Left colon (tissue), 2 donors: Measurements from ENCODE around the gene PBX4. TPM values are rescaled to one million over a fixed set of nuclear protein-coding genes. Genes with fewer than 3 reads are reported as not detected.
"Not testable (repeated sequence)": the region's sequence is repeated elsewhere in the genome, so short reads cannot be mapped to it uniquely, and the experiment has no call there.

ENCODE experiments used
- ATAC-seq: fragments of 200-7000 bp; cut with Tn5 transposase; one replicate; pipeline ENCODE4 v1.9.1; 2020; ENCODE audit warnings: mild to moderate bottlenecking, moderate library complexity
- DNase-seq, 2 donors: peaks; one replicate each; pipeline ENCODE4 v3.0.0-alpha.2; 2020
- intact Hi-C, 2 donors: fragments of 100-400 bp; cut with DNase I in 1 of 2; cut with micrococcal nuclease in 1 of 2; formaldehyde crosslinking; loops; one replicate each; pipeline versions ENCODE4 v1.11.2 to v1.14.0; 2022; cut with DNase I, micrococcal nuclease
- long read RNA-seq: library from polyadenylated mRNA; unstranded; transcript quantifications from one replicate; pipeline ENCODE4 v2.0.0, GENCODE V29; 2021
- total RNA-seq, 2 donors: library from RNA; stranded (reverse); fragmentation: NEBNext Ultra II Directional; extraction: Animal tissue kit (Norgen Biotek cat#: 25700); gene quantifications; one replicate each; pipeline ENCODE4 v1.2.1, GENCODE V29; 2021
- donor health status: DM: no; HTN: no; CAD: no.
- donor health status: DM: yes; HTN: yes; CAD: no.

The PBX4 gene, protein sequence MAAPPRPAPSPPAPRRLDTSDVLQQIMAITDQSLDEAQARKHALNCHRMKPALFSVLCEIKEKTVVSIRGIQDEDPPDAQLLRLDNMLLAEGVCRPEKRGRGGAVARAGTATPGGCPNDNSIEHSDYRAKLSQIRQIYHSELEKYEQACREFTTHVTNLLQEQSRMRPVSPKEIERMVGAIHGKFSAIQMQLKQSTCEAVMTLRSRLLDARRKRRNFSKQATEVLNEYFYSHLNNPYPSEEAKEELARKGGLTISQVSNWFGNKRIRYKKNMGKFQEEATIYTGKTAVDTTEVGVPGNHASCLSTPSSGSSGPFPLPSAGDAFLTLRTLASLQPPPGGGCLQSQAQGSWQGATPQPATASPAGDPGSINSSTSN
- 1 to 10 TPM; 2.5 to 2.9 TPM for total RNA-seq
- long read RNA-seq, partial matches to known transcripts = 0 of 1 reads
- long read RNA-seq, other reads (novel, unspliced or antisense) = 1 of 1 reads

- intact Hi-C loops = no loop called here
- DNase-seq (peak; percentile 96 to 99), ATAC-seq (peak; percentile 97)
Observed at GRCh38 chr19:19618219-19619051, at the start of gene PBX4. Gene PBX4, minus strand, starts transcription at chr19:19618687. Its CDS starts 58 bp downstream, at chr19:19618629.

DNA sequence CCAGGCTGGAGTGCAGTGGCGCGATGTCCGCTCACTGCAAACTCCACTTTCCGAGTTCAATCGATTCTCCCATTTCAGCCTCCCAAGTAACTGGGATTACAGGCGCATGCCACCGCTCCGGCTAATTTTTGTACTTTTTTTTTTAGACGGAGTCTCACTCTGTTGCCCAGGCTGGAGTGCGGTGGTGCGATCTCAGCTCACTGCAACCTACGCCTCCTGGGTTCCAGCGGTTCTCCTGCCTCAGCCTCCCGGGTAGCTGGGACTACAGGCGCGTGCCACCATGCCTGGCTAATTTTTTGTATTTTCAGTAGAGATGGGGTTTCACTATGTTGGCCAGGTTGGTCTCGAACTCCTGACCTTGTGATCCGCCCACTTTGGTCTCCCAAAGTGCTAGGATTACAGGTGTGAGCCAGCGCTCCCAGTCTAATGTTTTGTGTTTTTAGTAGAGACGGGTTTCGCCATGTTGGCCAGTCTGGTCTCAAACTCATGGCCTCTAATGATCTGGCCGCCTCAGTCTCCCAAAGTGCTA, 47.0 kb upstream of the PBX4 start:
- peak in 1 of 2 donors; percentile 12 for DNase-seq
- intact Hi-C loops, ATAC-seq: not testable (repeated sequence)

GRCh38 chr19:19663256-19664120, 45.0 kb upstream of the PBX4 start, which contains the start of gene ATP13A1:
Gene ATP13A1, minus strand, starts transcription at chr19:19663676. Its CDS starts 10 bp downstream, at chr19:19663666.
- DNase-seq (peak; percentile 96 to 98), ATAC-seq (peak; percentile 87)
- intact Hi-C loops = no loop called here

DNA sequence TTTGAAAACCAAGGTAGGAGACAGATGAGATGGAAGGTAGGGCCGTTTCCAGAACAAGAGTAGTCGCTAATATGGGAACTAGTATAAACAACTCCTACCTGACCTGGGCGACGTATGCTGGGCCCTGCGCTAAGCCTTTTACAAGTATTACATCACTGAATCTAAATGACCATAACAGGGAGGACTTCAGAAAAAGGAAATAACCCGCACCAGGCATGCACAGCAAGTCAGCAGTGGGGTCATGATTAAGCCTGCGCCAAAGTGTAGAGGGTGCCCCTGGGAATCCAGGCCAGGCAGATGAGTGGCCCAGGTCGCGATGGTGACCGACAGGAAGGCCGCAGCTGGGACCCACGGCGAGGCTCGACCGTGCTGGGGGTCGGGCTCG, 44.4 kb upstream of the PBX4 start:
- DNase-seq (no peak), ATAC-seq (no peak)
- intact Hi-C loops = no loop called here

- DNase-seq = peak in 1 of 2 donors; percentile 11
- intact Hi-C loops = no loop called here
- ATAC-seq = no peak
Observed at GRCh38 chr19:19662344-19662743, 43.9 kb upstream of the PBX4 start.

DNA sequence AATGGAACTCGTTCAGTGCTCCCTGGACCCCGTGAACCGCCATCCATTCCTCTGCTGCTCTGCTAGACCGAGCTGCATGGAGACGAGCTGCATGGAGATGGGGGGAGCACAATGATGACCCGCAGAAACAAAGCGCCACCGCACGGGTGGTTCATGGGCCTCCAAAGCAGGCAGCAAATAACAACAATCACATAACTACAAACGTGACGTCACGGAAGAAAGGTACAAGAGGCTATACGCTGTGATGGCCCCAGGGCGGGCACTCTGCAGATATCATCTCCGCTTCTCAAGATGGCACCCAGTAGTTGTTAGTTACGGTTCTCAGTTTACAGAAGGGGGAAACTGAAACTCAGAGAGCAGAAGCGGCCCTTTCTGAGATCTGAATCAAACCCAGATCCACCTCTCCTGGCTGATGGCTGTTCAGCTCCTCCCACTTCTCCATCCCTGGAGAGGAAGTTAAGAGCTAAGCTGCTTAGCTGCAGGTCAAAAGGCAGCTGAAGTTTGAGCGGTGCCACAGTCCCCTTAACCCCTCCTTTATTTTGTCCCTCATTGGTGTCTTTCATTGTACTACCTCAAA, 43.3 kb upstream of the PBX4 start:
- intact Hi-C loops = no loop called here
- peak in 1 of 2 donors; percentile 19 for DNase-seq

DNA sequence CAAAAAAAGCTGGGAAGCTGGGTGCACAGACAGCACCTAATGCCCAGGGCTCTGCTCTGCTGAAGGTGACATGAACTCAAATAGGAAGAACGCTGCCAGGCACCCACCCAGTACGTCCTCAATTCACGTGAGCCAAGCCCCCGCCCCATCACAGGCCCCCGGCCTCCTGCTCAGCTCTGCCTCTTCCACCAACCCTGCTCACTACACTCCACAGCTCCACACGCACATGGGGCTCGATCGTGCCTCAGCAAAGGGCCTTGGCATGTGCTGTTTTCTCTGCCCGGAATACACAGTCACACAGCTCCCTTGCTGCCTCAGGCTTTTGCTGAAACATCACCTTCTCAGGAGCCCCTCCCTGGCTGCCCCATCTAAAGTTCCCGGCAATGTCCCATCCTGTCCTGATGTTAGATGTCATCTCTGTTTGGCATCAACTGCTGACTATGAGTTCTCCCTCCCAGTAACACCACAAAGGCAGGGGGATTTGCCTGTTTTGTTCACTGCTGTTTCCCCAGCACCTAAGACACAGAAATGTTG, 42.7 kb upstream of the PBX4 start:
- DNase-seq (peak in 1 of 2 donors; percentile 4), ATAC-seq (no peak)
- intact Hi-C loops = no loop called here

More for the DNA sequence above, 43.3 kb upstream of the PBX4 start:
- ATAC-seq = no peak

DNA sequence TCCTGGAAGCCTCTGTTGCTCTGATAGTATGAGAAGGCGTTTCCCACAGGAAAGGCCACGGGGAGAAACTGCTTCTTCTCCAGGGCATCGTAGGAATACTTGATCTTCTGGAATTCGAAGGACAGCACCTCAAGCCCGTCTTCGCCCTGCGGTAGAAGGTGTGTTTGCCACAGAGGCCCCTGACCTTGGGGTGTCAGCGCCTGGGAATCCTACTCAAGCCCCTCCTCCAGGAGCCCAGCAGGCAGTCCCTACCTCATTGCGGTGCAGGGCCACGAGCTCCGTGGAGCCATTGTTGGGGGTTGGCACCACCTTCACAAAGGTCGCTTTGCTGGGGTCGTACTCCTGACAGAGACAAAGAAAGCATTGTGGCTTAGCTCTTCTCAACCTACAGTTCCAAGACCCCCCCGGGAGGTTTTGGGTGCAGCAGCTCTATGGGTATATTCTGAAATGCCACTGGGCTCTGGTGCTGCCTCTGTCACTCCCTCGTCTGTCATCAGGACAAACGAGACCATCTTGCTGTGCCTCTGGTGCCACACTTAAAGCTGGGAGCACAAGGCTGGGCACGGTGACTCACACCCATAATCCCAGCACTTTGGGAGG, 41.3 kb upstream of the PBX4 start:
- intact Hi-C loops = no loop called here
- ATAC-seq = no peak
- DNase-seq = no peak

- intact Hi-C loops = no loop called here
- DNase-seq = peak in 1 of 2 donors; percentile 5
- no peak for ATAC-seq
Observed at GRCh38 chr19:19657397-19657783, 38.9 kb upstream of the PBX4 start.

- ATAC-seq = no peak
- no peak for DNase-seq
- intact Hi-C loops = no loop called here
Observed at GRCh38 chr19:19656451-19657396, 38.2 kb upstream of the PBX4 start.

- ATAC-seq (no peak), DNase-seq (peak in 1 of 2 donors; percentile 6)
- intact Hi-C loops = no loop called here
Observed at GRCh38 chr19:19655641-19656343, 37.3 kb upstream of the PBX4 start.

DNA sequence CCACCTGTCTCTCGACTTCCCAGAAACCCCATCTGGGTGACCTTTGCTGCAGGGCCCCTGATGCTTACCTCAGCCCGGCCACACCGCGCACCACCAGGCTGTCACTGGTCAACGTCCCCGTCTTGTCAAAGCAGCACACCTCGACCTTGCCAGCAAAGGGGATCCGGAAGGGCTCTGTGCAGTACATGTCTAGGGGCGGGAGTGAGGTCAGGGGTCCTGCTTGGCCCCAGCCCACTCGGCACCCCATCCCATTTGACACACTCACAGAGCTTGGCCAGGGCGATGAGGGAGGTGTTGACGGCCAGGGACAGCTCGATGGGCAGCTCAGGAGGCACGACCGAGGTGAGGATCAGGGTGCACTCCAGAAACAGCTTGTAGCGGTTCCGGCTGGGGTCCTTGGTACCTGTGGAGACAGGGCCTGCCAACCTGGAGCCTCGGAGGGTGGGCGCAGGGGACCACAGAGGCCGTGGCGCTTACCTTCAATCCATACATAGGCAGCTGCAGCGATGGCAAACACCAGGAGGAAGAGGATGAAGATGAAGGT, 36.6 kb upstream of the PBX4 start:
- intact Hi-C loops = no loop called here
- no peak for ATAC-seq
- no peak for DNase-seq

GRCh38 chr19:19654441-19654840, 36.0 kb upstream of the PBX4 start:
- DNase-seq = peak in 1 of 2 donors; percentile 3
- intact Hi-C loops = no loop called here
- ATAC-seq = no peak

GRCh38 chr19:19653597-19654147, 35.2 kb upstream of the PBX4 start:
- intact Hi-C loops = no loop called here
- DNase-seq (no peak), ATAC-seq (no peak)
